ENCODE results near the gene ZNF213.

GRCh38 chr16:3098459-3099394 is 36.1 kb upstream of the ZNF213 start, which contains the start of gene ZSCAN10:
- TF ChIP-seq CTCF (IDR thresholded peaks at IDR 0.05) (no peak), POLR2A (IDR thresholded peaks at IDR 0.05) (no peak)
